Measurements from ENCODE around the gene C22orf15.

C22orf15 gene

GRCh38 chr22:23789638-23790037, 26.8 kb downstream of the C22orf15 start:
- no peak for DNase-seq

GRCh38 chr22:23790819-23791737, 28.3 kb downstream of the C22orf15 start:
- no peak for DNase-seq

GRCh38 chr22:23791738-23792645, 29.2 kb downstream of the C22orf15 start:
- DNase-seq, result no peak

GRCh38 chr22:23793326-23793725, 30.5 kb downstream of the C22orf15 start:
- DNase-seq, result no peak

- DNase-seq, result no peak
These were observed 33.7 kb downstream of the C22orf15 start for GRCh38 chr22:23796461-23796860.

GRCh38 chr22:23800297-23801237, 37.8 kb downstream of the C22orf15 start:
- DNase-seq, result no peak

- DNase-seq, result no peak
These were observed 38.5 kb downstream of the C22orf15 start for GRCh38 chr22:23801238-23801821.

- no peak for DNase-seq
These were observed 39.1 kb downstream of the C22orf15 start for GRCh38 chr22:23801886-23802377.

GRCh38 chr22:23803001-23803819, 40.4 kb downstream of the C22orf15 start:
- DNase-seq, result no peak

GRCh38 chr22:23804781-23805291, 42.0 kb downstream of the C22orf15 start:
- no peak for DNase-seq

- DNase-seq, result no peak
These were observed 44.0 kb downstream of the C22orf15 start for GRCh38 chr22:23806837-23807236.

- no peak for DNase-seq
These were observed 49.6 kb downstream of the C22orf15 start for GRCh38 chr22:23812378-23812777.

Measured in NCI-H1436 (cell line).